ENCODE measurements around the gene U2AF1L4. TPM values are rescaled to one million over a fixed set of nuclear protein-coding genes. Genes with fewer than 3 reads are reported as not detected.

Gene U2AF1L4
- total RNA-seq, 1 experiment from 2014 or later = 14.3 TPM

- Histone ChIP-seq H3F3A (ENCODE audit: insufficient read depth, low read depth) (peaks cover 18% of the 10 kb centered on the region), H3K9me2 (ENCODE audit: insufficient read depth) (no peaks in the 10 kb centered on the region), H4K20me1 (ENCODE audit: insufficient read depth) (no peaks in the 10 kb centered on the region), H3K36me3 (ENCODE audit: low read depth) (no peaks in the 10 kb centered on the region), H3K4me2 (peak overlapping the region; percentile 94), H3K27me3 (ENCODE audit: insufficient read depth, low read depth) (no peaks in the 10 kb centered on the region), H3K9me3 (ENCODE audit: insufficient read depth, low read depth) (no peaks in the 10 kb centered on the region), H2AFZ (peak overlapping the region; percentile 95), H3K4me1 (replicated peaks; ENCODE audit: insufficient read depth) (peaks cover 30% of the 10 kb centered on the region), H3K79me2 (ENCODE audit: low read depth) (peaks cover 26% of the 10 kb centered on the region), H3K4me3 (peak overlapping the region; percentile 97), H3K27ac (peak overlapping the region; percentile 95)
- TSS peak; percentile 71 for BruUV-seq (replicated peaks)
- intact Hi-C loops (cut with micrococcal nuclease; ENCODE audit: unreplicated experiment) = loop anchor here (2.0 to 10.0 kb wide), 3 partner anchors 28 to 250 kb away; partner anchors contain the start of genes HCST, NFKBID, SDHAF1 and TYROBP
- TF ChIP-seq CTCF (conservative IDR thresholded peaks at IDR 0.05) (peak; percentile 42; the same call in 1 of the 2 replicates), EZH2 (IDR thresholded peaks at IDR 0.05; ENCODE audit: low read depth) (no peak)
- POLR2A ChIA-PET (ENCODE audit: unreplicated experiment) = interaction anchor here (0.5 to 0.7 kb wide), 4 partner anchors 156 to 425 kb away, joined by 3 to 27 read pairs (median 4); partner anchors contain the start of gene NFKBID
- CTCF ChIA-PET = interaction anchor here (0.7 kb wide), 1 partner anchor 70 kb away, joined by 5 read pairs; no protein-coding TSS in a partner anchor
- DNase-seq = peak; percentile 88 to 93
Observed at GRCh38 chr19:35744430-35745327, 539 bp downstream of the U2AF1L4 start.

DNA sequence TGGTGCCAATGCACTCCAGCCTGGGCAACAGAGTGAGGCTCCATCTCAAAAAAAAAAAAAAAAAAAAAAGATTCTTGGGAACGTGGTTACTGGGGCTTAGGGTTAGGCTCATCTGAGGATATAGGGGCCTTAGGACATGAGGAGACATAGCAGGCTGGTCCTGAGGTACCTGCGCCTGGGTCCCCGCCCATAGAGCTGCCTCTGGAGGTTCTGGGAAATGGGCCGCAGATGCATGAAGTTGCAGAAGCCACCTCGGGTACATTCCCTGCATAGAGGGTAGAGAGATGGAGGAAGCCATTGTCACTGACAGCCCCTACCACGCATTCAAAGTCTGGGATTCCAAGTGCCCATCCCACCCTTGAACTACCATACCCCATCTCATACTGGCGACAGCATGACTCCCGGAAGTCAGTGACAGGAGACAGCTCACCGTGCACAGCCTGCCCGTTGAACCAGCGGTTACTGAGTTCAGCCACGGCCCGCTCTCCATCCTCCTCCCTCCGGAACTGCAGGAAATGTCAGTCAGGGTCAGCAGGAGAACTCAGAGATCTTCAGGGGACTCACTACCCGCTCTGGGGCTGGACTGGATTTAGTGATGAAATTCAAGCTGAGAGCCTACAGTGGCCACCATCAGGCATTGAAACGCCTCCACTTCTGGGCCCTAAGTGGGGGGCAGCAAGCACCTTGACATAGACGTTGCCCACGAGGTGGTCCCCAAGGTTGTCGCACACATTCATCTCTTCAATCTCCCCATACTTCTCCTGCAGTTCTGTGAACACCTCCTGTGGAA lies 1.4 kb downstream of the U2AF1L4 start:
- no peaks in the 10 kb centered on the region for H3K27me3 ChIP-seq (ENCODE audit: insufficient read depth, low read depth)
- no peaks in the 10 kb centered on the region for H3K9me3 ChIP-seq (ENCODE audit: insufficient read depth, low read depth)
- TF ChIP-seq EZH2 (IDR thresholded peaks at IDR 0.05; ENCODE audit: low read depth) = no peak
- TF ChIP-seq CTCF (conservative IDR thresholded peaks at IDR 0.05) = no peak
- no peaks in the 10 kb centered on the region for H3K36me3 ChIP-seq (ENCODE audit: low read depth)
- no peak for DNase-seq
- H3F3A ChIP-seq (ENCODE audit: insufficient read depth, low read depth) = peaks cover 24% of the 10 kb centered on the region
- no peak overlapping the region for H2AFZ ChIP-seq
- no peaks in the 10 kb centered on the region for H4K20me1 ChIP-seq (ENCODE audit: insufficient read depth)
- H3K4me1 ChIP-seq (replicated peaks; ENCODE audit: insufficient read depth) = peaks cover 24% of the 10 kb centered on the region; the same call in 1 of the 2 replicates
- H3K27ac ChIP-seq = no peak overlapping the region
- intact Hi-C loops (cut with micrococcal nuclease; ENCODE audit: unreplicated experiment) = loop anchor here (2.0 to 10.0 kb wide), 3 partner anchors 27 to 251 kb away; partner anchors contain the start of genes HCST, NFKBID, SDHAF1 and TYROBP
- H3K79me2 ChIP-seq (ENCODE audit: low read depth) = peaks cover 19% of the 10 kb centered on the region
- POLR2A ChIA-PET (ENCODE audit: unreplicated experiment) = no interaction called here
- H3K4me2 ChIP-seq = peak overlapping the region; percentile 94
- peak overlapping the region; percentile 97; the same call in 1 of the 2 replicates for H3K4me3 ChIP-seq
- BruUV-seq (replicated peaks) = no TSS peak
- CTCF ChIA-PET = interaction anchor here (0.7 kb wide), 1 partner anchor 69 kb away, joined by 5 read pairs; no protein-coding TSS in a partner anchor
- H3K9me2 ChIP-seq (ENCODE audit: insufficient read depth) = no peaks in the 10 kb centered on the region

DNA sequence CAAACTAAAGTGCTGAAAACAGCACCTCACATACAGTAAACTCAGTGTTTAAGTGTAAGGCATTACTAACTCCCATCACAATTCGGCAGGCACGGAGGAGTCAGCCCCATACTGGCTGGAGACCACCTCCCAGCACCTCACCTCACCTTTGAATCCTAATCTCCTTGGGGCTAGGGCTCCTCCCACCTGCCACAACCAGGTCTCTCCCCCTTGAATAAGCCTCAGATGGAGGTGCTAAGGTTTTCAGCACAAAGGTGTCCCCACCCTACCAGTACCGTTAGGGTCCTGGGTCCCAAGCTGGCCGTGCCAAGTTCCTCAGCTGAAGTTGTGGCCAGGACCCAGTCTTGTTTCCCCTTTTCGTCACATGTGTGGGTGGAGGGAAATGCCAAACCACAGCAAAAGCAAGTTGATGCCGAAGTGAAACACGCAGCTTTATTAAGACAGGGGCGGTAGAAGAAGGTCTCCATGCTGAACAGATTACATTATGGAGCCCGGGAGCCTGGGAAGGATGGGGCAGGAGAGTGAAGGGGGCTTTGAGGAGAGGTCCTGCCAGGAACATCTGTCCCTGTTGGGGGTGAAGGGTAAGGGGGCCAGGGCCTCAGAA lies 3.0 kb downstream of the U2AF1L4 start, which contains the start of gene IGFLR1:
IGFLR1 (minus strand) TSS at position 332 of the 604 bp plus-strand sequence. CDS start 1,272 bp downstream, outside the sequence.
- Histone ChIP-seq H3K36me3 (ENCODE audit: low read depth) (no peaks in the 10 kb centered on the region), H3F3A (ENCODE audit: insufficient read depth, low read depth) (peaks cover 21% of the 10 kb centered on the region; the same call in 1 of the 2 replicates), H3K4me3 (no peak within 1 kb of the TSS), H3K9me3 (ENCODE audit: insufficient read depth, low read depth) (no peaks in the 10 kb centered on the region), H3K27ac (no peak within 1 kb of the TSS), H3K27me3 (ENCODE audit: insufficient read depth, low read depth) (no peaks in the 10 kb centered on the region), H3K9me2 (ENCODE audit: insufficient read depth) (no peaks in the 10 kb centered on the region), H2AFZ (no peak within 1 kb of the TSS), H3K79me2 (ENCODE audit: low read depth) (peaks cover 14% of the 10 kb centered on the region), H3K4me2 (no peak within 1 kb of the TSS), H4K20me1 (ENCODE audit: insufficient read depth) (no peaks in the 10 kb centered on the region), H3K4me1 (replicated peaks; ENCODE audit: insufficient read depth) (peaks cover 18% of the 10 kb centered on the region; the same call in 1 of the 2 replicates)
- BruUV-seq (replicated peaks) = no TSS peak
- intact Hi-C loops (cut with micrococcal nuclease; ENCODE audit: unreplicated experiment) = loop anchor here (10.0 kb wide), 2 partner anchors 163 to 253 kb away; partner anchors contain the start of genes HCST, NFKBID, SDHAF1 and TYROBP
- no peak for TF ChIP-seq EZH2 (IDR thresholded peaks at IDR 0.05; ENCODE audit: low read depth)
- TF ChIP-seq CTCF (conservative IDR thresholded peaks at IDR 0.05) = no peak
- ChIA-PET CTCF (no interaction called here), POLR2A (ENCODE audit: unreplicated experiment) (no interaction called here)
- no peak for DNase-seq
